ENCODE data around the gene STAB1.

The STAB1 gene

GRCh38 chr3:52458770-52459545, 36.2 kb upstream of the STAB1 start:
- DNase-seq, result no peak
- Histone ChIP-seq H3K4me3 (ENCODE audit: low read depth, low read length) (no peak overlapping the region), H3K27me3 (replicated peaks) (no peaks in the 10 kb centered on the region), H3K27ac (no peak overlapping the region), H3K36me3 (replicated peaks) (peaks cover 22% of the 10 kb centered on the region)
- in situ Hi-C loops (cut with HindIII; ENCODE audit: low pct_ligation_motif_present, low sequenced_read_pairs), result no loop called here
- TF ChIP-seq CTCF (IDR thresholded peaks at IDR 0.05; ENCODE audit: low read depth, low read length, missing control alignments), result no peak

- no peak for DNase-seq
- no peak overlapping the region for H3K27ac ChIP-seq
- TF ChIP-seq CTCF (IDR thresholded peaks at IDR 0.05; ENCODE audit: low read depth, low read length, missing control alignments), result no peak
- H3K27me3 ChIP-seq (replicated peaks), result no peaks in the 10 kb centered on the region
- no peak overlapping the region for H3K4me3 ChIP-seq (ENCODE audit: low read depth, low read length)
- peaks cover 22% of the 10 kb centered on the region for H3K36me3 ChIP-seq (replicated peaks)
- in situ Hi-C loops (cut with HindIII; ENCODE audit: low pct_ligation_motif_present, low sequenced_read_pairs), result no loop called here
These were observed 33.3 kb upstream of the STAB1 start for GRCh38 chr3:52461874-52462273.

GRCh38 chr3:52463416-52463815, 31.7 kb upstream of the STAB1 start:
- no peak for DNase-seq
- TF ChIP-seq CTCF (IDR thresholded peaks at IDR 0.05; ENCODE audit: low read depth, low read length, missing control alignments), result no peak
- in situ Hi-C loops (cut with HindIII; ENCODE audit: low pct_ligation_motif_present, low sequenced_read_pairs), result no loop called here
- no peaks in the 10 kb centered on the region for H3K27me3 ChIP-seq (replicated peaks)
- H3K36me3 ChIP-seq (replicated peaks), result peaks cover 22% of the 10 kb centered on the region
- no peak overlapping the region for H3K4me3 ChIP-seq (ENCODE audit: low read depth, low read length)
- no peak overlapping the region for H3K27ac ChIP-seq

GRCh38 chr3:52468336-52468735, 26.8 kb upstream of the STAB1 start:
- in situ Hi-C loops (cut with HindIII; ENCODE audit: low pct_ligation_motif_present, low sequenced_read_pairs), result no loop called here
- Histone ChIP-seq H3K27me3 (replicated peaks) (no peaks in the 10 kb centered on the region), H3K36me3 (replicated peaks) (peaks cover 27% of the 10 kb centered on the region), H3K4me3 (ENCODE audit: low read depth, low read length) (no peak overlapping the region), H3K27ac (no peak overlapping the region)
- DNase-seq, result no peak
- no peak for TF ChIP-seq CTCF (IDR thresholded peaks at IDR 0.05; ENCODE audit: low read depth, low read length, missing control alignments)

GRCh38 chr3:52469001-52469400, 26.1 kb upstream of the STAB1 start:
- Histone ChIP-seq H3K36me3 (replicated peaks) (peaks cover 34% of the 10 kb centered on the region), H3K27me3 (replicated peaks) (no peaks in the 10 kb centered on the region), H3K4me3 (ENCODE audit: low read depth, low read length) (no peak overlapping the region), H3K27ac (no peak overlapping the region)
- no peak for TF ChIP-seq CTCF (IDR thresholded peaks at IDR 0.05; ENCODE audit: low read depth, low read length, missing control alignments)
- no peak for DNase-seq
- in situ Hi-C loops (cut with HindIII; ENCODE audit: low pct_ligation_motif_present, low sequenced_read_pairs), result no loop called here

- in situ Hi-C loops (cut with HindIII; ENCODE audit: low pct_ligation_motif_present, low sequenced_read_pairs), result no loop called here
- no peaks in the 10 kb centered on the region for H3K27me3 ChIP-seq (replicated peaks)
- H3K27ac ChIP-seq, result no peak overlapping the region
- no peak for TF ChIP-seq CTCF (IDR thresholded peaks at IDR 0.05; ENCODE audit: low read depth, low read length, missing control alignments)
- peaks cover 38% of the 10 kb centered on the region for H3K36me3 ChIP-seq (replicated peaks)
- H3K4me3 ChIP-seq (ENCODE audit: low read depth, low read length), result no peak overlapping the region
- DNase-seq, result no peak
These were observed 24.2 kb upstream of the STAB1 start for GRCh38 chr3:52470920-52471319.

Data from brain microvascular endothelial cell (primary cell).